ENCODE data around the gene PACRG. TPM values are rescaled to one million over a fixed set of nuclear protein-coding genes. Genes with fewer than 3 reads are reported as not detected.
"Not testable (repeated sequence)": the region's sequence is repeated elsewhere in the genome, so short reads cannot be mapped to it uniquely, and the experiment has no call there.

The PACRG gene
- total RNA-seq, 6 donors from 2014 or later, result 0.52 to 15.3 (median 3.1) TPM

DNA sequence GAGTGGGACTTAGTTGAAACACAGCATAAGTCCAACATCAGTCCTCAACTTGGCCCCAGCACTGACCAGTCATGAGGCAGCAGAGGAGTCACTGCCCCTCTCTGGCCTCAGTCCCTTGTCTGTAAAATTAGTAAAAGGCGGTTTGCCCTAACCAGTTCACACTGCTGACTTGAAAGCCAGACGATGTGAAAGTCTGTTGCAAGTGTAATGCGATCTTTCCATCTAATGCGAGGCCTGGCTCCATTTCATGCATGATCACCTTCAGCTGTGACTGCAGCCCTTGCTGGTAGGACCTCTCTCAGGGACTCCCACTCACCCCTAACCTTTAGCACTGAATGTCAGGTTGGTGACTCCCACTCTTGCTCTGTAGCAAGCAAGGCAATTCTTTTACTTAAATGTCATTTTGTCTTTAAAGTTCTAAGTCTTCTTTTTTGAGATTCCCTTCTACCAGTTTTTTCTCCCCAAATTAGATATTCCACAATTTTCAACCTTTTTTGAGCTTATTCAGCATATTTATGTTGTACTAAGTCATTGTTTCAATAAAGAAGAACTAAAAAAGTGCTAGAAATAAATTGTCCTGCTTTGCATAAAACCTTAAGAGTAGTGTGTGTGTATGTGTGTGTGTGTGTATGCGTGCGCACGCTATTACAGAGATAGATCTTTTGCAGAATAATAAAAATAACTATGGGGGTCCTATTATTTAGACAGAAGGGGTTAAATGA, 245.5 kb downstream of the PACRG start:
- Histone ChIP-seq H3K27ac (no peak overlapping the region), H3K4me3 (no peak overlapping the region), H3K27me3 (no peaks in the 10 kb centered on the region), H3K4me1 (no peaks in the 10 kb centered on the region), H3K9me3 (no peaks in the 10 kb centered on the region), H3K36me3 (no peaks in the 10 kb centered on the region)
- WGBS, 2 donors, result 82 to 90% methylated on average over 7 of the region's 7 CpGs
- DNase-seq (no peak), ATAC-seq (ENCODE audit: low FRiP score in 2 of 2) (no peak)
- TF ChIP-seq, protein P1, sequence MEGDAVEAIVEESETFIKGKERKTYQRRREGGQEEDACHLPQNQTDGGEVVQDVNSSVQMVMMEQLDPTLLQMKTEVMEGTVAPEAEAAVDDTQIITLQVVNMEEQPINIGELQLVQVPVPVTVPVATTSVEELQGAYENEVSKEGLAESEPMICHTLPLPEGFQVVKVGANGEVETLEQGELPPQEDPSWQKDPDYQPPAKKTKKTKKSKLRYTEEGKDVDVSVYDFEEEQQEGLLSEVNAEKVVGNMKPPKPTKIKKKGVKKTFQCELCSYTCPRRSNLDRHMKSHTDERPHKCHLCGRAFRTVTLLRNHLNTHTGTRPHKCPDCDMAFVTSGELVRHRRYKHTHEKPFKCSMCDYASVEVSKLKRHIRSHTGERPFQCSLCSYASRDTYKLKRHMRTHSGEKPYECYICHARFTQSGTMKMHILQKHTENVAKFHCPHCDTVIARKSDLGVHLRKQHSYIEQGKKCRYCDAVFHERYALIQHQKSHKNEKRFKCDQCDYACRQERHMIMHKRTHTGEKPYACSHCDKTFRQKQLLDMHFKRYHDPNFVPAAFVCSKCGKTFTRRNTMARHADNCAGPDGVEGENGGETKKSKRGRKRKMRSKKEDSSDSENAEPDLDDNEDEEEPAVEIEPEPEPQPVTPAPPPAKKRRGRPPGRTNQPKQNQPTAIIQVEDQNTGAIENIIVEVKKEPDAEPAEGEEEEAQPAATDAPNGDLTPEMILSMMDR (IDR thresholded peaks at IDR 0.05), result no peak
- TF ChIP-seq POLR2AphosphoS5 (IDR thresholded peaks at IDR 0.05) (no peak), EP300 (IDR thresholded peaks at IDR 0.05) (no peak)

GRCh38 chr6:162973980-162974379, 246.2 kb downstream of the PACRG start:
- ATAC-seq (ENCODE audit: low FRiP score in 2 of 2) (no peak), DNase-seq (no peak)
- H3K27ac ChIP-seq, result no peak overlapping the region
- H3K27me3 ChIP-seq, result no peaks in the 10 kb centered on the region
- H3K4me1 ChIP-seq, result no peaks in the 10 kb centered on the region
- no peaks in the 10 kb centered on the region for H3K36me3 ChIP-seq
- no peak for TF ChIP-seq POLR2A (IDR thresholded peaks at IDR 0.05)
- TF ChIP-seq EP300 (IDR thresholded peaks at IDR 0.05), result no peak
- TF ChIP-seq POLR2AphosphoS5 (IDR thresholded peaks at IDR 0.05), result no peak
- WGBS, 2 donors, result 72 to 73% methylated on average over 5 of the region's 5 CpGs
- no peak overlapping the region for H3K4me3 ChIP-seq
- H3K9me3 ChIP-seq, result no peaks in the 10 kb centered on the region

DNA sequence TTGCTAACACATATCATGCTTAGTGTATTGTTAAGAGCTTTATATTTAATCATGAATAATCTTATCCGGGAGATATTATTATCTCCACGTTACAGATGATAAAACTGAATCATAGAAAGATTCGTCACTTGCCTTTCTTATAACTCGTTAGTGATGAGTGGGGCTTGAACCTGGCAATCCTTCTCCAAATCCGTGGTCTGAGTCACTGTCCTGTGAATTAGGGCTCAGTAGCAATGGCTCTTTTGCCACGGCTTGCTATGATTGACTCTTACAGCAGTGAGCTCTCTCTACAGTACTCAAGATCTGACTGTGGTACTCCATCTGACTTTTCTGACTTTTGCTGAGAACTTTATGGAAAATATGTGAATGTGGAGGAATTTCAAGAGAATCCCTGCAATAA, 246.9 kb downstream of the PACRG start:
- Histone ChIP-seq H3K36me3 (no peaks in the 10 kb centered on the region), H3K27me3 (no peaks in the 10 kb centered on the region), H3K4me3 (no peak overlapping the region), H3K27ac (no peak overlapping the region), H3K9me3 (no peaks in the 10 kb centered on the region), H3K4me1 (no peaks in the 10 kb centered on the region)
- 81 to 85% methylated on average over 6 of the region's 6 CpGs for WGBS, 2 donors
- TF ChIP-seq, protein P1 (IDR thresholded peaks at IDR 0.05), result no peak
- TF ChIP-seq POLR2A (IDR thresholded peaks at IDR 0.05) (no peak), POLR2AphosphoS5 (IDR thresholded peaks at IDR 0.05) (no peak), EP300 (IDR thresholded peaks at IDR 0.05) (no peak)
- DNase-seq, result no peak
- no peak for ATAC-seq (ENCODE audit: low FRiP score in 2 of 2)

GRCh38 chr6:162976141-162976540, 248.4 kb downstream of the PACRG start:
- H3K27me3 ChIP-seq, result no peaks in the 10 kb centered on the region
- DNase-seq, result no peak
- TF ChIP-seq POLR2A (IDR thresholded peaks at IDR 0.05) (no peak), EP300 (IDR thresholded peaks at IDR 0.05) (no peak), POLR2AphosphoS5 (IDR thresholded peaks at IDR 0.05) (no peak)
- TF ChIP-seq, protein P1 (IDR thresholded peaks at IDR 0.05), result no peak
- no peak for ATAC-seq (ENCODE audit: low FRiP score in 2 of 2)
- no peaks in the 10 kb centered on the region for H3K4me1 ChIP-seq
- H3K9me3 ChIP-seq, result no peaks in the 10 kb centered on the region
- H3K36me3 ChIP-seq, result no peaks in the 10 kb centered on the region
- WGBS, 2 donors, result 76 to 83% methylated on average over 5 of the region's 5 CpGs
- no peak overlapping the region for H3K4me3 ChIP-seq
- H3K27ac ChIP-seq, result no peak overlapping the region

GRCh38 chr6:162983234-162983633, 255.5 kb downstream of the PACRG start:
- DNase-seq; H3K4me1 ChIP-seq; ATAC-seq (ENCODE audit: low FRiP score in 2 of 2); H3K9me3 ChIP-seq; H3K36me3 ChIP-seq; H3K27me3 ChIP-seq; H3K4me3 ChIP-seq; H3K27ac ChIP-seq: not testable (repeated sequence)
- 83 to 95% methylated on average over 1 of the region's 1 CpG for WGBS, 2 donors

GRCh38 chr6:162998777-162999176, 271.0 kb downstream of the PACRG start:
- DNase-seq (no peak), ATAC-seq (ENCODE audit: low FRiP score in 2 of 2) (no peak)
- H3K9me3 ChIP-seq, result no peaks in the 10 kb centered on the region
- no peak overlapping the region for H3K4me3 ChIP-seq
- no peaks in the 10 kb centered on the region for H3K4me1 ChIP-seq
- TF ChIP-seq POLR2A (IDR thresholded peaks at IDR 0.05) (no peak), EP300 (IDR thresholded peaks at IDR 0.05) (no peak), POLR2AphosphoS5 (IDR thresholded peaks at IDR 0.05) (no peak)
- TF ChIP-seq, protein P1 (IDR thresholded peaks at IDR 0.05), result no peak
- WGBS, 2 donors, result 53 to 58% methylated on average over 1 of the region's 1 CpG
- no peak overlapping the region for H3K27ac ChIP-seq
- H3K27me3 ChIP-seq, result no peaks in the 10 kb centered on the region
- H3K36me3 ChIP-seq, result no peaks in the 10 kb centered on the region

Measured in upper lobe of left lung (tissue), 6 donors.